ENCODE measurements around the gene RELA. TPM values are rescaled to one million over a fixed set of nuclear protein-coding genes. Genes with fewer than 3 reads are reported as not detected.

Gene RELA
- total RNA-seq, 2 experiments from 2014 or later, result 72.5 to 82.4 TPM

GRCh38 chr11:65652511-65653228, 10.0 kb downstream of the RELA start:
- CTCF ChIA-PET, result interaction anchor here (0.6 to 2.8 kb wide), 13 partner anchors 10 to 392 kb away, joined by 3 to 25 read pairs (median 3); partner anchors contain the start of genes CCDC85B, PCNX3, RELA and SIPA1
- POLR2A ChIA-PET, result interaction anchor here (0.8 to 5.4 kb wide), 11 partner anchors 8 to 208 kb away, joined by 3 to 50 read pairs (median 4); partner anchors contain the start of genes EHBP1L1, PCNX3, RELA and SIPA1
- Mint-ChIP-seq H3K36me3 (ENCODE audit: low read depth) (peaks cover 73% of the 10 kb centered on the region), H3K27ac (peak overlapping the region; percentile 90), H3K27me3 (ENCODE audit: low read depth) (no peaks in the 10 kb centered on the region), H3K9me3 (ENCODE audit: insufficient read depth) (no peaks in the 10 kb centered on the region), H3K4me3 (peak overlapping the region; percentile 77), H3K4me1 (ENCODE audit: low read depth) (peaks cover 48% of the 10 kb centered on the region)
- peak; percentile 96 for DNase-seq
- peak; percentile 90 for ATAC-seq

DNA sequence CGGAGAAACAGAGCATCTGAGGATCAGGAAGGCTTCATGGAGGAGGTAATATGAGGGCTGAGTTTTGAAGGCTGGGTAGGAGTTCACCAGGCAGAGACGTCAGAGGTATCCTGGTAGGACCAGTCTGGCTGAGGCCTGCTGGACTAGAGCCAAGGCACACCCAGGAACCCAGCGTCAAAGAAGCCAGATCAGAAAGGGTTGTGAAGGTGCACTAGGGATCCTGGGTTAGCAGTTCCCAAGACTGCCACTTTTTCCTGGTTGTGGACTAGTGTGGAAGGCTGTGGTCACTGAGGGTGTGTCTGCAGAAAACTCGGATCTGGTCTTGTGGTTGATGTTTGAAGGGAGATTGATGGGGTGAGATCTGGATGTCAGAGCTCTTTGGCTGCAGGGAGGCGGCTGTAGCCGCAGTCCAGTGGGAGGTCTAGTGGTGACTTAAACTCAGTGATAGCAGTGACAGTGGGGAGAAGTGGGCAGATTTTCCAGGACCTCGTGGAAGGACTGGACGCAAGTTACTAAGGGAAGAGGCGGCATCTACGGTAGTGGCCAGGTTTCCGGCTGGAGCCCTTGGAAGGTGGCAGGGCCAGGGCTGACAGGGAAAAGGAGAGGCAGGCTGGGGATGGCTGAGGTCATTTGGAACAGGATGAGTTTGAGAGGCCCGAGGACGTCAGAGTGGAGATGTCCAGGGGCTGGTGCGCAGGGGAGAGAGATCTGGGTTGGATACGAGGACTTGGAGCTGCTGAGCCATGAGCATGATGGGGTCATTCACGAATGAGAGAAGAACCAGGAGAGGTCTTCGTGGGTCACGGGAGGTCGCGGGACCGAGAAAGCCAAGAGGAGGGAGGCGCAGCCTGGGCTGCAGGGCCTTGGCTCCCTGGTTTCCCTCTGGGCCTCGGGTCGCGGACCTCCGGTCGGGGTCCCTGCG, 10.9 kb downstream of the RELA start:
- no peak for ATAC-seq
- peaks cover 66% of the 10 kb centered on the region for H3K36me3 Mint-ChIP-seq (ENCODE audit: low read depth)

GRCh38 chr11:65651339-65651588, 11.5 kb downstream of the RELA start:
- ChIA-PET CTCF (interaction anchor here (1.0 to 2.3 kb wide), 5 partner anchors 9 to 128 kb away, joined by 3 to 6 read pairs (median 4); partner anchors contain the start of genes PCNX3 and SIPA1), POLR2A (interaction anchor here (1.6 to 5.4 kb wide), 4 partner anchors 8 to 200 kb away, joined by 3 to 50 read pairs (median 22); partner anchors contain the start of genes RELA and SIPA1)
- peaks cover 43% of the 10 kb centered on the region for H3K4me1 Mint-ChIP-seq (ENCODE audit: low read depth)
- ATAC-seq (no peak), DNase-seq (no peak)
- peak overlapping the region; percentile 77 for H3K4me3 Mint-ChIP-seq
- H3K36me3 Mint-ChIP-seq (ENCODE audit: low read depth), result peaks cover 63% of the 10 kb centered on the region
- H3K27me3 Mint-ChIP-seq (ENCODE audit: low read depth), result no peaks in the 10 kb centered on the region
- H3K9me3 Mint-ChIP-seq (ENCODE audit: insufficient read depth), result no peaks in the 10 kb centered on the region
- peak overlapping the region; percentile 90 for H3K27ac Mint-ChIP-seq

More for the DNA sequence above, 10.9 kb downstream of the RELA start:
- peaks cover 43% of the 10 kb centered on the region for H3K4me1 Mint-ChIP-seq (ENCODE audit: low read depth)
- peak overlapping the region; percentile 77 for H3K4me3 Mint-ChIP-seq
- H3K9me3 Mint-ChIP-seq (ENCODE audit: insufficient read depth), result no peaks in the 10 kb centered on the region
- H3K27ac Mint-ChIP-seq, result peak overlapping the region; percentile 90
- CTCF ChIA-PET, result interaction anchor here (0.7 to 2.8 kb wide), 11 partner anchors 9 to 238 kb away, joined by 3 to 25 read pairs (median 4); partner anchors contain the start of genes CCDC85B, PCNX3 and SIPA1
- POLR2A ChIA-PET, result interaction anchor here (0.6 to 5.4 kb wide), 7 partner anchors 9 to 571 kb away, joined by 3 to 50 read pairs (median 3); partner anchors contain the start of genes RELA and SIPA1
- DNase-seq, result peak; percentile 25
- H3K27me3 Mint-ChIP-seq (ENCODE audit: low read depth), result no peaks in the 10 kb centered on the region

- ATAC-seq, result no peak
- Mint-ChIP-seq H3K4me3 (no peak overlapping the region), H3K4me1 (ENCODE audit: low read depth) (peaks cover 43% of the 10 kb centered on the region), H3K36me3 (ENCODE audit: low read depth) (peaks cover 59% of the 10 kb centered on the region), H3K27me3 (ENCODE audit: low read depth) (no peaks in the 10 kb centered on the region), H3K27ac (peak overlapping the region; percentile 90), H3K9me3 (ENCODE audit: insufficient read depth) (no peaks in the 10 kb centered on the region)
- no peak for DNase-seq
- CTCF ChIA-PET, result interaction anchor here (1.0 to 2.3 kb wide), 3 partner anchors 8 to 61 kb away, joined by 3 to 6 read pairs (median 5); partner anchors contain the start of gene SIPA1
- POLR2A ChIA-PET, result interaction anchor here (1.2 to 5.4 kb wide), 4 partner anchors 8 to 201 kb away, joined by 3 to 50 read pairs (median 10); partner anchors contain the start of genes RELA and SIPA1
Measured at GRCh38 chr11:65650547-65651338, 12.0 kb downstream of the RELA start.

GRCh38 chr11:65649656-65650546, 12.8 kb downstream of the RELA start:
- H3K9me3 Mint-ChIP-seq (ENCODE audit: insufficient read depth), result no peaks in the 10 kb centered on the region
- ChIA-PET POLR2A (interaction anchor here (0.9 to 5.4 kb wide), 6 partner anchors 9 to 34 kb away, joined by 3 to 50 read pairs (median 4); partner anchors contain the start of genes PCNX3, RELA and SIPA1), CTCF (interaction anchor here (1.6 to 1.9 kb wide), 2 partner anchors 11 to 12 kb away, joined by 4 to 6 read pairs; partner anchors contain the start of gene SIPA1)
- DNase-seq (no peak), ATAC-seq (no peak)
- no peak overlapping the region for H3K27ac Mint-ChIP-seq
- no peaks in the 10 kb centered on the region for H3K27me3 Mint-ChIP-seq (ENCODE audit: low read depth)
- no peak overlapping the region for H3K4me3 Mint-ChIP-seq
- peaks cover 40% of the 10 kb centered on the region for H3K4me1 Mint-ChIP-seq (ENCODE audit: low read depth)
- H3K36me3 Mint-ChIP-seq (ENCODE audit: low read depth), result peaks cover 58% of the 10 kb centered on the region

DNA sequence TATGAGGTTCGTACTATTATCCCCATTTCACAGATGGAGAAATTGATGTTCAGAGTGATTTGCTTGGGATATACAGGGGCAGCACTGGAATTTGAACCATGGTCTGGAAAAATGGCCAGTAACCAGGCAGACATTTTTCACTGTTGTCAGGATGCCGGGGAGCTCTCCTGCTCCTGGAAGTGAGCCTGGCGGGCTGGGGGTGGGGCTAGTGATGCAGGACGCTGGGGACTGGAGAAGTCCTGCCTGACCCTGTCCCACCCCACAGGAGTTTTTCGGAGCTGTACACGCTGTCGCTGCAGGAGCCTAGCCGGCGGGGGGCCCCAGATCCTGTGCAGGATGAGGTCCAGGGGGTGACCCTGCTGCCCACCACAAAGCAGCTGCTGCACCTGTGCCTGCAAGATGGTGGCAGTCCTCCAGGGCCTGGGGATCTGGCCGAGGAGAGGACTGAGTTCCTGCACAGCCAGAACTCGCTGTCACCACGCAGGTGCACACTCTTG, 13.7 kb downstream of the RELA start:
- ATAC-seq, result no peak
- no peak overlapping the region for H3K27ac Mint-ChIP-seq
- peaks cover 63% of the 10 kb centered on the region for H3K36me3 Mint-ChIP-seq (ENCODE audit: low read depth)
- CTCF ChIA-PET, result interaction anchor here (1.6 kb wide), 1 partner anchor 10 kb away, joined by 4 read pairs; no protein-coding TSS in a partner anchor
- no peaks in the 10 kb centered on the region for H3K27me3 Mint-ChIP-seq (ENCODE audit: low read depth)
- no peak for DNase-seq
- no peak overlapping the region for H3K4me3 Mint-ChIP-seq
- H3K9me3 Mint-ChIP-seq (ENCODE audit: insufficient read depth), result no peaks in the 10 kb centered on the region
- H3K4me1 Mint-ChIP-seq (ENCODE audit: low read depth), result peaks cover 42% of the 10 kb centered on the region
- POLR2A ChIA-PET, result interaction anchor here (0.9 to 1.4 kb wide), 4 partner anchors 9 to 33 kb away, joined by 3 to 6 read pairs (median 4); partner anchors contain the start of gene PCNX3

GRCh38 chr11:65646958-65647701, 15.6 kb downstream of the RELA start:
- Mint-ChIP-seq H3K4me1 (ENCODE audit: low read depth) (peaks cover 40% of the 10 kb centered on the region), H3K4me3 (no peak overlapping the region), H3K27ac (no peak overlapping the region), H3K27me3 (ENCODE audit: low read depth) (no peaks in the 10 kb centered on the region), H3K36me3 (ENCODE audit: low read depth) (peaks cover 65% of the 10 kb centered on the region), H3K9me3 (ENCODE audit: insufficient read depth) (no peaks in the 10 kb centered on the region)
- ChIA-PET CTCF (no interaction called here), POLR2A (no interaction called here)
- no peak for ATAC-seq
- no peak for DNase-seq

GRCh38 chr11:65646288-65646957, 16.3 kb downstream of the RELA start:
- Mint-ChIP-seq H3K36me3 (ENCODE audit: low read depth) (peaks cover 65% of the 10 kb centered on the region), H3K27me3 (ENCODE audit: low read depth) (no peaks in the 10 kb centered on the region), H3K4me1 (ENCODE audit: low read depth) (peaks cover 40% of the 10 kb centered on the region), H3K27ac (no peak overlapping the region), H3K4me3 (no peak overlapping the region), H3K9me3 (ENCODE audit: insufficient read depth) (no peaks in the 10 kb centered on the region)
- no peak for DNase-seq
- CTCF ChIA-PET, result interaction anchor here (1.5 kb wide), 1 partner anchor 20 kb away, joined by 3 read pairs; no protein-coding TSS in a partner anchor
- POLR2A ChIA-PET, result no interaction called here
- no peak for ATAC-seq

GRCh38 chr11:65645710-65646109, 17.0 kb downstream of the RELA start:
- DNase-seq (no peak), ATAC-seq (no peak)
- H3K4me3 Mint-ChIP-seq, result no peak overlapping the region
- H3K36me3 Mint-ChIP-seq (ENCODE audit: low read depth), result peaks cover 65% of the 10 kb centered on the region
- H3K27me3 Mint-ChIP-seq (ENCODE audit: low read depth), result no peaks in the 10 kb centered on the region
- H3K9me3 Mint-ChIP-seq (ENCODE audit: insufficient read depth), result no peaks in the 10 kb centered on the region
- H3K27ac Mint-ChIP-seq, result peak overlapping the region; percentile 48
- H3K4me1 Mint-ChIP-seq (ENCODE audit: low read depth), result peaks cover 39% of the 10 kb centered on the region
- ChIA-PET CTCF (interaction anchor here (1.5 kb wide), 1 partner anchor 20 kb away, joined by 3 read pairs; no protein-coding TSS in a partner anchor), POLR2A (no interaction called here)

Data from activated CD8-positive, alpha-beta T cell treated with anti-CD3 and anti-CD28 coated beads, Interleukin-2, amount 10 ng/mL, durations not matched to agents 7 days and 5 days (primary cell).